Activated naive CD4-positive, alpha-beta T cell treated with anti-CD3 and anti-CD28 coated beads, Interleukin-2, amount 10 ng/mL, durations not matched to agents 5 hours and 36 hours (primary cell): Measurements from ENCODE around the gene GPR139. TPM values are rescaled to one million over a fixed set of nuclear protein-coding genes. Genes with fewer than 3 reads are reported as not detected.

Experiments used
- total RNA-seq, 2 experiments: library from RNA; stranded (reverse); gene quantifications; one replicate each; pipeline ENCODE4 v1.2.3, GENCODE V29; 2021

GPR139 gene
- not detected for total RNA-seq

DNA sequence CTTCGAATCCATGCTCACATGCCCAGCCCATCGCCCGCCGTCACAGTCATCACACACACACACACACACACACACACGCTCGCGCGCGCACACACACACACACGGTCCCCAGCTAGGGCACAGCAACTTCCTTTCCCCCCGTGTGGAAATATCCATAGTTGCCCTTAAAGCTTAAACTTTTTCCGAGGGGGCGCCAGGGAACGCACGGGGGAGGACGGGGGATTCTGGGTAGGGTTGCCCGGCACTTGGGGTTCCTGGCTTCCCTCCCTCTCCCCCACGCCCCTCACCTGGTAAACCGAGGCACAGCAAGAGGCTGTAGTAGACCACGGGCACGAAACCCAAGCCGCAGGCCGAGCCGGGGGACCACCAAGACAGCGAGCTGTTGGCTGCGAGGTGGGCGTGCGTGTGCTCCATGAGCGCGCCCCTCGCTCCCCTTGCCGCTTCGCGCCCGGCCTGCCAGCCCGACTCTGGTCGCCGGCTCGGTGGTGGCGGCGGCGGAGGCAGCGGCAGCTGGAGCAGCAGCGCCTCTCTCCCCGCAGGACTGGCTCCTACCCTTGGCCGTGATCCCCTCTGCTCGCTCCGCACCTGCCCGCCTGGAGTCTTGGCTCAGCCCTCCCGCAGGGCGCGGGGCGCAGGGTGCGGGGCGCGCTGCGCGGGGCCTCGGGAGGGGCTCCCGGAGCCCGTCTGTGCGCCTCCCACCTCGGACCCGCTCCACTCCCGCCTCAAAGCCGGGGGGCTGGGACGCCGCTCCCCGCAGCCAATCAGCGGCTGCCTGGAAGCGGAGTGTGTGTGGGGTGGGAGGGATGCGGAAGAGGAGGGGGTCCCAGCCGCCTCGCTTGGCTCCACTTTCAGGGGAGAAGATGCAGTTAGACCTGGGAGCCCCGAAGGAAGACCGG lies at the start of gene GPR139:
Gene GPR139 (minus strand): TSS at position 688 of the 896 bp plus-strand sequence. CDS start 274 bp downstream, at position 414.

Other genes starting within 250 kb of the GPR139 start
- gene GPRC5B, start 189.0 kb downstream of the GPR139 start, total RNA-seq = 1 to 10 TPM; 1.7 to 2.2 TPM